CD14-positive monocyte (primary cell): Measurements from ENCODE around the gene BRMS1L. TPM values are rescaled to one million over a fixed set of nuclear protein-coding genes. Genes with fewer than 3 reads are reported as not detected.

Experiments
- DNase-seq, 3 donors: peaks; one replicate each; pipeline ENCODE4 v3.0.0-alpha.2; 2011 to 2022
- H2AFZ ChIP-seq: 2 replicates; pipeline ENCODE4 v1.6.0; 2012; ENCODE audit warnings: mild to moderate bottlenecking, low read depth, low read length, inconsistent platforms; ENCODE audit not compliant: insufficient read depth, poor library complexity, severe bottlenecking
- H3K27ac ChIP-seq, 2 donors: 1 replicate in 1 of 2; 2 replicates in 1 of 2; pipeline ENCODE4 v1.5.1; 2012 to 2013; ENCODE audit warnings: low read length in 2 of 2, control low read depth in 1 of 2, inconsistent platforms in 1 of 2, low read depth in 1 of 2, mild to moderate bottlenecking in 1 of 2
- H3K27me3 ChIP-seq, 2 donors: one replicate each; pipeline versions ENCODE4 v1.6.0 to v1.6.1; 2011 to 2013; ENCODE audit warnings: low read length in 2 of 2; ENCODE audit not compliant: control insufficient read depth in 2 of 2, insufficient read depth in 2 of 2
- H3K36me3 ChIP-seq, 2 donors: replicated peaks in 1 of 2; 1 replicate in 1 of 2; 2 replicates in 1 of 2; pipeline versions ENCODE4 v1.5.1 to v1.6.1; 2012 to 2013; ENCODE audit warnings: low read length in 2 of 2, control low read depth in 1 of 2, inconsistent platforms in 1 of 2, mild to moderate bottlenecking in 1 of 2; ENCODE audit not compliant: insufficient read depth in 2 of 2, control insufficient read depth in 1 of 2
- H3K4me1 ChIP-seq, 2 donors: 1 replicate in 1 of 2; 2 replicates in 1 of 2; pipeline versions ENCODE4 v1.5.1 to v1.6.1; 2012 to 2013; ENCODE audit warnings: low read length in 2 of 2, control low read depth in 1 of 2, inconsistent platforms in 1 of 2, mild to moderate bottlenecking in 1 of 2, moderate library complexity in 1 of 2; ENCODE audit not compliant: insufficient read depth in 2 of 2, control insufficient read depth in 1 of 2
- H3K4me2 ChIP-seq: replicated peaks from 2 replicates; pipeline ENCODE3; 2012; ENCODE audit warnings: low read length, moderate library complexity, mild to moderate bottlenecking; ENCODE audit not compliant: poor library complexity, severe bottlenecking; ENCODE audit errors: extremely low read depth
- H3K4me3 ChIP-seq, 3 experiments: fragments of 200-600 bp in 1 of 3; sonication (generic) in 1 of 3; replicated peaks in 1 of 3; 1 replicate in 2 of 3; 2 replicates in 1 of 3; pipeline ENCODE4 v1.5.1; 2011 to 2013; ENCODE audit warnings: low read length in 3 of 3, mild to moderate bottlenecking in 3 of 3, control low read depth in 2 of 3, low read depth in 2 of 3, inconsistent platforms in 1 of 3, moderate library complexity in 1 of 3
- H3K79me2 ChIP-seq: 2 replicates; pipeline ENCODE4 v1.6.0; 2012; ENCODE audit warnings: mild to moderate bottlenecking, control low read depth, inconsistent platforms, low read length, moderate library complexity; ENCODE audit not compliant: insufficient read depth
- H3K9ac ChIP-seq: 2 replicates; pipeline ENCODE4 v1.6.0; 2017; ENCODE audit warnings: low read length, mild to moderate bottlenecking; ENCODE audit not compliant: insufficient read depth, poor library complexity, severe bottlenecking
- H3K9me3 ChIP-seq, 2 donors: replicated peaks in 1 of 2; 1 replicate in 1 of 2; 2 replicates in 1 of 2; pipeline versions ENCODE4 v1.5.1 to v1.6.1; 2012 to 2013; ENCODE audit warnings: low read length in 2 of 2, control low read depth in 1 of 2; ENCODE audit not compliant: control insufficient read depth in 1 of 2, insufficient read depth in 1 of 2
- H4K20me1 ChIP-seq: 2 replicates; pipeline ENCODE4 v1.6.0; 2012; ENCODE audit warnings: mild to moderate bottlenecking, low read length, control low read depth, moderate library complexity; ENCODE audit not compliant: insufficient read depth
- H3K27ac Mint-ChIP-seq, 7 donors: one replicate each; pipeline ENCODE4 v1.8.0; 2020; ENCODE audit warnings: mild to moderate bottlenecking in 7 of 7, mixed read lengths in 7 of 7, moderate library complexity in 6 of 7, inconsistent platforms in 2 of 7
- H3K27me3 Mint-ChIP-seq, 3 donors: one replicate each; pipeline ENCODE4 v1.8.0; 2021 to 2022; ENCODE audit warnings: low read depth in 3 of 3, mild to moderate bottlenecking in 3 of 3, mixed read lengths in 3 of 3, moderate library complexity in 3 of 3, inconsistent platforms in 1 of 3
- H3K36me3 Mint-ChIP-seq, 2 donors: one replicate each; pipeline ENCODE4 v1.8.0; 2020; ENCODE audit warnings: mixed read lengths in 2 of 2, inconsistent platforms in 1 of 2, mild to moderate bottlenecking in 1 of 2
- H3K4me1 Mint-ChIP-seq: one replicate; pipeline ENCODE4 v1.8.0; 2020; ENCODE audit warnings: mild to moderate bottlenecking, mixed read lengths
- H3K4me3 Mint-ChIP-seq, 2 donors: one replicate each; pipeline ENCODE4 v1.8.0; 2020; ENCODE audit warnings: mild to moderate bottlenecking in 2 of 2, mixed read lengths in 2 of 2, moderate library complexity in 1 of 2
- H3K9me3 Mint-ChIP-seq, 7 donors: one replicate each; pipeline ENCODE4 v1.8.0; 2020 to 2022; ENCODE audit warnings: mixed read lengths in 7 of 7, mild to moderate bottlenecking in 6 of 7, moderate library complexity in 6 of 7, inconsistent platforms in 2 of 7
- CTCF ChIP-seq: fragments of 200-600 bp; IDR thresholded peaks from one replicate; pipeline ENCODE4 v1.8.0; 2022; ENCODE audit warnings: antibody characterized with exemption, mild to moderate bottlenecking
- WGBS: methylation state at CpG from one replicate; pipeline ENCODE4 v1.1.5; 2013; ENCODE audit warnings: missing lambda C conversion rate; ENCODE audit not compliant: insufficient coverage; 5-methylcytosine and 5-hydroxymethylcytosine counted together
- intact Hi-C, 2 donors: fragments of 100-400 bp; cut with micrococcal nuclease; formaldehyde crosslinking; loops; one replicate each; pipeline versions ENCODE4 v1.15.0 to v1.15.1; 2023
- polyA plus RNA-seq, 3 donors: library from polyadenylated mRNA; depleted of rRNA in 1 of 3; unstranded in 2 of 3; stranded (reverse) in 1 of 3; fragments of 300-500 nt in 2 of 3; fragments of >200 nt in 1 of 3; fragmentation: Illumina TruSeq in 2 of 3; gene quantifications; 1 replicate in 2 of 3; 2 replicates in 1 of 3; pipeline ENCODE4 v1.2.3, GENCODE V29; 2012 to 2021

The BRMS1L gene
- polyA plus RNA-seq, 3 donors, result 0.86 to 2.1 (median 1.7) TPM

DNA sequence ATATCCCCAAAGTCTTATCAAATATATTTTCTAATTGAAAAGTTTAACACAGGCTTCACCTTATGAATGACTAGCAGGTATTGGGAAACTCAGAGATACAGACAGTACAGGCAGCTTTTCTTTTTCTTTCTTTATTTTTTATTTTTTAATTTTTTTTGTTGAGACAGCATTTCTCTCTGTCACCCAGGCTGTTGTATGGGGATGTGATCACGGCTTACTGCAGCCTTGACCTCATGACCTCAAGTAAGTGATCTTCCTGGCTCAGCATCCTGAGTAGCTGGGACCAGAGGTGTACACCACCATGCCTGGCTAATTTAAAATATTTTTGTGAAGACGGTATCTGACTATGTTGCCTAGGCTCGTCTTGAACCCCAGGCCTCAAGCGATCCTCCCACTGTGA is 85.0 kb downstream of the BRMS1L start:
- no peak overlapping the region for H2AFZ ChIP-seq
- Mint-ChIP-seq H3K9me3 (peaks cover 0 to 2% (median 0%) of the 10 kb centered on the region in 7 donors), H3K4me3 (no peak overlapping the region), H3K36me3 (no peaks in the 10 kb centered on the region), H3K27ac (no peak overlapping the region), H3K4me1 (no peaks in the 10 kb centered on the region), H3K27me3 (peaks cover 3 to 10% (median 3%) of the 10 kb centered on the region in 3 donors)
- 96% methylated on average over 3 of the region's 4 CpGs for WGBS
- H3K9ac ChIP-seq, result no peak overlapping the region
- no peak overlapping the region for H3K4me3 ChIP-seq
- no peak for DNase-seq
- H3K4me2 ChIP-seq, result no peak overlapping the region
- no peak for TF ChIP-seq CTCF
- no peaks in the 10 kb centered on the region for H3K27me3 ChIP-seq
- no peak overlapping the region for H3K27ac ChIP-seq
- H3K36me3 ChIP-seq, result no peaks in the 10 kb centered on the region
- intact Hi-C loops, result no loop called here
- no peaks in the 10 kb centered on the region for H3K4me1 ChIP-seq
- H4K20me1 ChIP-seq, result no peaks in the 10 kb centered on the region
- H3K79me2 ChIP-seq, result no peaks in the 10 kb centered on the region
- no peaks in the 10 kb centered on the region for H3K9me3 ChIP-seq

- Mint-ChIP-seq H3K36me3 (no peaks in the 10 kb centered on the region), H3K27me3 (peaks cover 0 to 4% (median 0%) of the 10 kb centered on the region in 3 donors), H3K4me1 (no peaks in the 10 kb centered on the region), H3K27ac (no peak overlapping the region), H3K9me3 (peaks cover 0 to 7% (median 4%) of the 10 kb centered on the region in 7 donors), H3K4me3 (no peak overlapping the region)
- Histone ChIP-seq H2AFZ (no peak overlapping the region), H3K4me2 (no peak overlapping the region), H3K27ac (no peak overlapping the region), H3K79me2 (no peaks in the 10 kb centered on the region), H3K27me3 (no peaks in the 10 kb centered on the region), H3K4me1 (no peaks in the 10 kb centered on the region), H3K9me3 (no peaks in the 10 kb centered on the region), H3K9ac (no peak overlapping the region), H3K36me3 (no peaks in the 10 kb centered on the region), H4K20me1 (no peaks in the 10 kb centered on the region), H3K4me3 (no peak overlapping the region)
- TF ChIP-seq CTCF, result no peak
- WGBS, result no CpG with 5 or more reads among the region's 4 CpGs
- intact Hi-C loops, result no loop called here
- DNase-seq, result no peak
Measured at GRCh38 chr14:35915185-35915584, 89.0 kb downstream of the BRMS1L start.
